ENCODE results near the gene SLC2A4. TPM values are rescaled to one million over a fixed set of nuclear protein-coding genes. Genes with fewer than 3 reads are reported as not detected.

SLC2A4 gene
- total RNA-seq, 1 donor from 2014 or later = 0.30 TPM

DNA sequence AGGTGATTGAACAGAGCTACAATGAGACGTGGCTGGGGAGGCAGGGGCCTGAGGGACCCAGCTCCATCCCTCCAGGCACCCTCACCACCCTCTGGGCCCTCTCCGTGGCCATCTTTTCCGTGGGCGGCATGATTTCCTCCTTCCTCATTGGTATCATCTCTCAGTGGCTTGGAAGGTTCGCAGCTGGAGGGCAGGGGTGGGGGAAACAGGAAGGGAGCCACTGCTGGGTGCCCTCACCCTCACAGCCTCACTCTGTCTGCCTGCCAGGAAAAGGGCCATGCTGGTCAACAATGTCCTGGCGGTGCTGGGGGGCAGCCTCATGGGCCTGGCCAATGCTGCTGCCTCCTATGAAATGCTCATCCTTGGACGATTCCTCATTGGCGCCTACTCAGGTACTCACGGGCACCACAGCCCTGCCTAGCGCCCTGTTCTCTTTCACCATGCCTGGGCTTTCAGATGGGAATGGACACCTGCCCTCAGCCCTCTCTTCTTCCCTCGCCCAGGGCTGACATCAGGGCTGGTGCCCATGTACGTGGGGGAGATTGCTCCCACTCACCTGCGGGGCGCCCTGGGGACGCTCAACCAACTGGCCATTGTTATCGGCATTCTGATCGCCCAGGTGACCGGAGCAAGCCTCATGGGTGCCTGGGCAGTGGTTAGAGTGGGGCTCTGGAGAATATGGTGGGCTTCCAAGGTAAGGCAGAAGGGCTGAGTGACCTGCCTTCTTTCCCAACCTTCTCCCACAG, 2.1 kb downstream of the SLC2A4 start:
- H3K9me3 ChIP-seq (ENCODE audit: insufficient read depth, low read depth, low read length) = no peaks in the 10 kb centered on the region
- DNase-seq (ENCODE audit: low read depth) = no peak
- Mint-ChIP-seq H3K4me1 (ENCODE audit: low read depth, unreplicated experiment) (no peaks in the 10 kb centered on the region), H3K4me3 (ENCODE audit: unreplicated experiment) (no peak overlapping the region), H3K27me3 (ENCODE audit: low read depth, unreplicated experiment) (peaks cover 61% of the 10 kb centered on the region), H3K36me3 (ENCODE audit: low read depth, unreplicated experiment) (peaks cover 2% of the 10 kb centered on the region), H3K27ac (ENCODE audit: unreplicated experiment) (no peak overlapping the region), H3K9me3 (ENCODE audit: unreplicated experiment) (no peaks in the 10 kb centered on the region)
- no peak for TF ChIP-seq CTCF (IDR thresholded peaks at IDR 0.05; ENCODE audit: insufficient read depth, low read depth, low read length)
- no peak for TF ChIP-seq EZH2 (IDR thresholded peaks at IDR 0.05; ENCODE audit: insufficient read depth, low read length)
- H3K27me3 ChIP-seq (ENCODE audit: insufficient read depth, low read length) = peaks cover 33% of the 10 kb centered on the region
- FAIRE-seq = no peak
- no peaks in the 10 kb centered on the region for H3K36me3 ChIP-seq (ENCODE audit: insufficient read depth, low read length)
- no peak overlapping the region for H3K27ac ChIP-seq (ENCODE audit: low read depth, low read length)
- H3K4me2 ChIP-seq (ENCODE audit: low read length) = no peak overlapping the region
- no peaks in the 10 kb centered on the region for H4K20me1 ChIP-seq (ENCODE audit: insufficient read depth, low read length)
- H3K4me1 ChIP-seq (ENCODE audit: insufficient read depth, low read length) = peaks cover 14% of the 10 kb centered on the region
- H3K9ac ChIP-seq (ENCODE audit: low read length) = no peak overlapping the region
- H3K79me2 ChIP-seq (ENCODE audit: insufficient read depth, low read length) = no peaks in the 10 kb centered on the region
- no peak overlapping the region for H2AFZ ChIP-seq (ENCODE audit: low read depth, low read length)
- no peak overlapping the region for H3K4me3 ChIP-seq (ENCODE audit: insufficient read depth, low read depth, low read length)

GRCh38 chr17:7284911-7285310, 3.4 kb downstream of the SLC2A4 start:
- no peak for FAIRE-seq
- Mint-ChIP-seq H3K27ac (ENCODE audit: unreplicated experiment) (no peak overlapping the region), H3K36me3 (ENCODE audit: low read depth, unreplicated experiment) (peaks cover 2% of the 10 kb centered on the region)

More at GRCh38 chr17:7284911-7285310, 3.4 kb downstream of the SLC2A4 start:
- Histone ChIP-seq H3K4me1 (ENCODE audit: insufficient read depth, low read length) (peaks cover 14% of the 10 kb centered on the region), H3K27me3 (ENCODE audit: insufficient read depth, low read length) (peaks cover 33% of the 10 kb centered on the region), H3K4me3 (ENCODE audit: insufficient read depth, low read depth, low read length) (no peak overlapping the region), H3K27ac (ENCODE audit: low read depth, low read length) (no peak overlapping the region), H3K9ac (ENCODE audit: low read length) (no peak overlapping the region), H2AFZ (ENCODE audit: low read depth, low read length) (no peak overlapping the region), H3K4me2 (ENCODE audit: low read length) (no peak overlapping the region), H3K79me2 (ENCODE audit: insufficient read depth, low read length) (no peaks in the 10 kb centered on the region), H3K36me3 (ENCODE audit: insufficient read depth, low read length) (no peaks in the 10 kb centered on the region), H3K9me3 (ENCODE audit: insufficient read depth, low read depth, low read length) (no peaks in the 10 kb centered on the region), H4K20me1 (ENCODE audit: insufficient read depth, low read length) (no peaks in the 10 kb centered on the region)
- peaks cover 61% of the 10 kb centered on the region for H3K27me3 Mint-ChIP-seq (ENCODE audit: low read depth, unreplicated experiment)
- TF ChIP-seq EZH2 (IDR thresholded peaks at IDR 0.05; ENCODE audit: insufficient read depth, low read length) = no peak
- no peak for TF ChIP-seq CTCF (IDR thresholded peaks at IDR 0.05; ENCODE audit: insufficient read depth, low read depth, low read length)
- no peaks in the 10 kb centered on the region for H3K4me1 Mint-ChIP-seq (ENCODE audit: low read depth, unreplicated experiment)
- DNase-seq (ENCODE audit: low read depth) = no peak
- no peak overlapping the region for H3K4me3 Mint-ChIP-seq (ENCODE audit: unreplicated experiment)
- no peaks in the 10 kb centered on the region for H3K9me3 Mint-ChIP-seq (ENCODE audit: unreplicated experiment)

Measured in astrocyte (in vitro differentiated cells and primary cell).